ENCODE data around the gene CSRP3.

DNA sequence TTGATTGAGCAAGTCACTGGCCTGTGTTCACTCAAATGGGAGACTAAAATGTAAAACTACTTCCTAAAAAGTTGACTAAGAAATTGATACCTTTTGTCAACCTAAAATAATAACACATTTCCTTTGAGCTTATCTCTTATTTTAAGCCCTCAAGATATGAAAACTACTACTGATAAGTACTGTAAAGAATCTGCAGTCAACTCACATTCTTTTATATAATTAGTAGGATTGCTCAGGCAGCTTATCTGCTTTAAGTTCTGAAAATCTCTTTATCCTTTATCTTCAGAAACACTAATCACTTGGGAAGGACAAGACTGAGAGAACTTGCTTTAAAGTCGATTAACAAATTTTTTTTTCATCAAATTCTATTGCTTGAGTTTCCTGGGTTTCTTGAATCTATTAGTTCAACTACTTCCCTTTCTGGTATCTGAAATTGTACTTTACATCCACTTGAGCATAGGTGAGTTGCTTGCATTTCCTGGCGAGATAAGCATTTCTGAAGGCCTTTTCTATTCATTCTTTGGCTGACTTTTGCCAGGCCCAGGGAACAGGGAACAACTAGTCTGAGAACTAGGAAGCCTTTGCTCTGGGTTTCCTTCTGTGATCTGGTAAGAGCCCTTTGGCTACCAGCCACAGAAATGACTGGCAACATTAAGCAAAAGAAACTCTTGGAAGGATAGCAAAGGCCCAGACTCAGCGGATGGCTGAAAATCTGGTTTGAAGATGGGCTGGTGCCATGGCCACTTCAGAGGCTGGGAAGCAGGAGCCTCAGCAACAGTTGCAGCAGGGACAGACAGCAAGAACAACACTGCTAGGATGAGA lies 19.3 kb upstream of the CSRP3 start:
- TF ChIP-seq MAX (IDR thresholded peaks at IDR 0.05; ENCODE audit: low read depth, low read length) = no peak
- TF ChIP-seq POLR2A (IDR thresholded peaks at IDR 0.05; ENCODE audit: extremely low read depth, insufficient read length) = no peak
- TF ChIP-seq, protein P1, sequence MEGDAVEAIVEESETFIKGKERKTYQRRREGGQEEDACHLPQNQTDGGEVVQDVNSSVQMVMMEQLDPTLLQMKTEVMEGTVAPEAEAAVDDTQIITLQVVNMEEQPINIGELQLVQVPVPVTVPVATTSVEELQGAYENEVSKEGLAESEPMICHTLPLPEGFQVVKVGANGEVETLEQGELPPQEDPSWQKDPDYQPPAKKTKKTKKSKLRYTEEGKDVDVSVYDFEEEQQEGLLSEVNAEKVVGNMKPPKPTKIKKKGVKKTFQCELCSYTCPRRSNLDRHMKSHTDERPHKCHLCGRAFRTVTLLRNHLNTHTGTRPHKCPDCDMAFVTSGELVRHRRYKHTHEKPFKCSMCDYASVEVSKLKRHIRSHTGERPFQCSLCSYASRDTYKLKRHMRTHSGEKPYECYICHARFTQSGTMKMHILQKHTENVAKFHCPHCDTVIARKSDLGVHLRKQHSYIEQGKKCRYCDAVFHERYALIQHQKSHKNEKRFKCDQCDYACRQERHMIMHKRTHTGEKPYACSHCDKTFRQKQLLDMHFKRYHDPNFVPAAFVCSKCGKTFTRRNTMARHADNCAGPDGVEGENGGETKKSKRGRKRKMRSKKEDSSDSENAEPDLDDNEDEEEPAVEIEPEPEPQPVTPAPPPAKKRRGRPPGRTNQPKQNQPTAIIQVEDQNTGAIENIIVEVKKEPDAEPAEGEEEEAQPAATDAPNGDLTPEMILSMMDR (IDR thresholded peaks at IDR 0.05; ENCODE audit: low read depth, low read length) = no peak
- TF ChIP-seq MYC (IDR thresholded peaks at IDR 0.05; ENCODE audit: low read depth, low read length) = no peak
